GM21528 (cell line): ENCODE measurements around the gene NFASC.

Experiments used
- ATAC-seq: cut with Tn5 transposase; IDR thresholded peaks from one replicate; pipeline ENCODE4 v1.9.1; 2021; ENCODE audit warnings: mild to moderate bottlenecking, moderate library complexity; ENCODE audit not compliant: unreplicated experiment, low FRiP score

NFASC gene

GRCh38 chr1:204858363-204858821, 12.3 kb upstream of the NFASC start:
- ATAC-seq: no peak

DNA sequence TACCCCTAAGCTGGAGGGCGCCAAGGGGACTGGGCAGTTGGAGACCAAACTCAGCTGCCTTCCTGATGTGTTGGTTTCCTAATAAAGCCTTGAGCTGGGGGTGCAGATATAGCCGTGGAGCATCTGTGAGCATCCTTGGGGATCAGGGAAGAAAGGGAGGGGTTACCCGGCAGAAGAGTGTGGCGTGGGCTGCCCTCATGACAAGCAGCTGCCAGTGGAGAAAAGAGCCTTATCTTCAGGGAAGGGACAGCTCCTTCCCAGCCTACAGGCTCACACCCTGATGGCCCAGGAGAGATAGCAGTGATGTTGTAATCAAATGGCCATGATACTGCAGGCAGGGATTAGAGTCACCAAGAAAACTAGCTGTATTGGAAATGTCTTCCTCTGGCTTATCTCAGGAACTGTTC, 10.8 kb upstream of the NFASC start:
- no peak for ATAC-seq

- ATAC-seq: no peak
Measured at GRCh38 chr1:204863024-204863423, 7.6 kb upstream of the NFASC start.

- ATAC-seq: no peak
Measured at GRCh38 chr1:204863730-204864129, 6.9 kb upstream of the NFASC start.

DNA sequence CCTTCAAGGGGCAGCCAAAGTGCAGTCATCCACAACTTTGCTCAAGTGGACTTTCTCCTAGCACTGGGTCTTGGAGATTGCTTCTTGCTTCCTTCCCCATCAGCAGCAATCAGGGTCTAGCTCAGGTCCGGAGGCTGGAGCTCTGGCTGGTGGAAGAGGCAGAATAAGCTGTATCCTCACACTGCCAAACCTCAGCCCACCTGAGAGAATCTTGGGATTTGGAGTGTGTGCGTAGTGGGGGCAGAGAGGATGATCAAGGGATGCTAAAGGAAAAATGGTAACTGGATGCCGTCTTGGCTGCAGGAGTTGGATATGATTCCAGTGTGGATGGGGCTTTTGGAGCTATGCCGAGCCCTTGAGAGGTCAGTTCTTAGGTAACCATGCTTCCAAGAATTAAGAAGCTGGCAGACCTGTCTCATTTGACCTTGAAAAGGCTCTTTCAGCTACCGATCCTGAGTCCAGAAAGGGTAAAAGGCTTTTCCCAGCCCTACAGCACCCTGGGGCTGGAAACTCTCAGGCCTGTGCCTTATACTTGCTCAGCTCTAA, 4.5 kb upstream of the NFASC start:
- no peak for ATAC-seq

- no peak for ATAC-seq
Measured at GRCh38 chr1:204867203-204867602, 3.5 kb upstream of the NFASC start.

DNA sequence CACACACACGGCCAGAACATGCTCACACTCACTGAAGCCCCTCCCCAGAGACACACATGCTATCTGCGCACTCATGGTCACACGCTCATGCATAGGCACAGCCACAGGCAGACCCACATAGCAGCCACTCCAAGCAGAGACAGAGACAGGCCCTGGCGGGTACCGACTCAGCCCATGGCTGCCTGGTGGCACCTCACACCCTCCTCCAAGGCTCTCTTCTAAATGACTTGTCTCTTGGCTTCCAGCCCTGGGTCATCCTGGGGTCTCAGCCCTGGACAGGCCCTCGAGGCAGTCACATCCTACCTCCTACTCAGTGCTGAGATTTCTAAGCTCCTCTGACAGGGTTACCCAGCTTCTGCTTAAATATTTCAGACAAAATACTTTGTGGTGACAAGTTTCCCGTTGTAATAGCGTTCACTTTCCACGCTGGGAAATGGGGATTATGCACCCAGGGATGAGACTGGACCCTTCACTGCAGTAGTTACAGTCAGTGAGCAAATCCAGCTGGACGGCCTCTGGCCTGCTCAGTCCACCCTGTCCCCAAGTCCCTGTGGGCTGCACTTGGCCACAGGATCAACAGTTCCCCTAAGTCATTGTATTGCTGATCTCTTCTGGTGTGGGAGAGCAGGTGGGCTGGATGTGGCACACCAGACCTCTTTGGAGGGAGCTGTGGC, 2.9 kb upstream of the NFASC start:
- no peak for ATAC-seq

DNA sequence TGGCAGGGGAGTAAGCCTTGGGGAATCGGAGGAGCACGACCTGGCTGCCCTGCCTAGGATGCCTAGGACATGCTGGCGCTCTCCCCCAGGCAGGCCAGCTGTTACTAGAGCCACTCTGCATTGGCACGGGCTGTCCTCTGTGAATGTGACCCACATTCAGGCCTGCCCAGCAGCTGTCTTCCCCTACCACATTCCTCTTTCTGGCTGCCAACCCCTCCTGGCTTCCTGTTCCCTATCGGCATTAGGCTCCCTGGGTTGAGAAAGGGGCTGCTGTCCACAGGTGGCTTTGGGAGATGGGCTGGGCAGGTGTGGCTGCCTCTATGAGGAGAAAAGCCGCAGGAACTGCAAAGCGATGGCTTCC, 2.3 kb upstream of the NFASC start:
- no peak for ATAC-seq

GRCh38 chr1:204869097-204869496, 1.6 kb upstream of the NFASC start:
- ATAC-seq: no peak

GRCh38 chr1:204871405-204872037, 859 bp downstream of the NFASC start:
- ATAC-seq: no peak

DNA sequence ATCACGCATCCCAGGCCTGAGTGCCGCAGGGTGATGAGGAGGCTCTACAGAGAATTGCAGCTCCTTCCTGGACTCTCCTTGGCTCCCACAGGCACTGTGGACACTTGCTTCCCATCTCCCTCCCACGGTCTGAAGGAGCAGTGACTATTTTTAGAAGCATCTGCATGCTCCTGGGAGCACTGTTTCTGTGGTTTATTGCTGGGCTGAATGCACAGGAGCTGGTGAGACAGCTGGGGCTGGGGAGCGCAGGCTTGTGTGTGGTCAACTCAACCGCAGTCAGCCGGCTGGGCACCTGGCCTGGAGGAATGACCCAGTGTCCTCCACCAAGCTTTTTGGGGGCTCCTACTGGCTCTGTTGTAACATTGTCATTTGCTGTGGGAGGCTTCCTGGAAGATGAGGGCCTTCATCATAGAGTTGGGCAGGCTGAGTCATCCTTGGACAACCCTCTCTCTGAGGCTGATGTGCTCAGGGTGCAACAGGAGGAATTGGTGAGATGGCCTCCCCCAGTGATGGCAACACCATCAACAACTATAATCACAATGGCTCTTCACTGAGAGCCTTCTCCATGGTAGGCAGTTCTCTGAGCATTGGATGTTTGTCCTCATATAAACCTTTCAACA, 1.7 kb downstream of the NFASC start:
- ATAC-seq: no peak

GRCh38 chr1:204873176-204873575, 2.5 kb downstream of the NFASC start:
- no peak for ATAC-seq

DNA sequence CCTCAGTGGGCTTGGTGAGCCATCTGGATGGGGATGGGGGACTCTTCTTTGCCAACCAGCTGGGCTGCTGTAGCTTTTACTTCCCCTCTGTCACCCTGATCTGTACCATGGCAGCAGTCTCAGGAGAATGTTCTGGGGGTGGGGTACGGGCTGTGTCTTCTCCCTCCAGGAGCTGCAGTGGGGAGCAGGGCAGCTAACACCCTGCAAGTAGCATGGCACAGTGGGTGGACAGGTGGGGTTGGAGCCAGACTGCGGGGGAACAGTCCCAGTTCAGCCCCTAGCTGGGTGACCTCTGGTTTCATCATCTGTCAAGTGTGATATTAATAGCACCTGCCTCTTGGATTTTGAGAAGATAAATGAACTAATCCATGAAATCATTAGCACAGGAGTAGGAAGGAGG, 3.1 kb downstream of the NFASC start:
- no peak for ATAC-seq

DNA sequence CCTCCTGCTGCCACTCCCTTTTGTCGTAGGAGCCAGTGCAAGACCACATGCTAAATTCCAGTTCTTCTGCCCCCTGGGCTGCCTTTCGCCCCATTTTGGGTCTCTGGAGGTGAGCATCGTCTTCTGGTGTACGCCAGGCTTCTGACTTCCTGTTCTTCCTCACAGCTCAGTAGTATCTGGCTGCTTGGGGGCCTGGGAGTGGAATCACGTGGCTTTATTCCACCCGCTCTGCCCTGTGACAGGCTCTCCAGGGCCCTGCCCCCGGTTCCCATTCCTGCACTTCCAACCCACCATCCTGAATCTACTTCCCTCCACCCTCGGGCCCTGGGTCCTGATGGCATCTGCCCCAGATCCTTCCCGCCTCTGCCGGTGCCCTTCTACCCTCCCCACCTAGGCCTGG, 3.6 kb downstream of the NFASC start:
- no peak for ATAC-seq

DNA sequence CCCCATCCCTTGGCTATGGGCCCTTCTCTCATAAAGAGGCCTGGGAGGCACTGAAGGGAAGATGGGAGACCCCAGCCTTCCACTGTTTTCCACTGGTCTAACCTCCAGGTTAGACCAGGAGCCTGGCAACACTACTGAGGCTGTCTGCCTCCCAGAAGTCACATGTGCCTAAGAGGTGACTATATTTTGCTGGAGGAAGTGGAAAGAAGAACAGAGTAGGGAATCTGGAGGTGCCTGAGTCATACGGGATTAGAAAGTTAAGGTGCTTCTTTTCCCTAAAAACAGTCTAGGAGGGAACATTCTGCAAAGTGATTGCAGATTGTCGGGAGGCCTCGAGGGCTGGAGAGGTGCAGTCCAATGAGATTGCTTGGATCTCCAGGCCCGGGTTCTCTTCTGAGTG, 4.6 kb downstream of the NFASC start:
- ATAC-seq: no peak

DNA sequence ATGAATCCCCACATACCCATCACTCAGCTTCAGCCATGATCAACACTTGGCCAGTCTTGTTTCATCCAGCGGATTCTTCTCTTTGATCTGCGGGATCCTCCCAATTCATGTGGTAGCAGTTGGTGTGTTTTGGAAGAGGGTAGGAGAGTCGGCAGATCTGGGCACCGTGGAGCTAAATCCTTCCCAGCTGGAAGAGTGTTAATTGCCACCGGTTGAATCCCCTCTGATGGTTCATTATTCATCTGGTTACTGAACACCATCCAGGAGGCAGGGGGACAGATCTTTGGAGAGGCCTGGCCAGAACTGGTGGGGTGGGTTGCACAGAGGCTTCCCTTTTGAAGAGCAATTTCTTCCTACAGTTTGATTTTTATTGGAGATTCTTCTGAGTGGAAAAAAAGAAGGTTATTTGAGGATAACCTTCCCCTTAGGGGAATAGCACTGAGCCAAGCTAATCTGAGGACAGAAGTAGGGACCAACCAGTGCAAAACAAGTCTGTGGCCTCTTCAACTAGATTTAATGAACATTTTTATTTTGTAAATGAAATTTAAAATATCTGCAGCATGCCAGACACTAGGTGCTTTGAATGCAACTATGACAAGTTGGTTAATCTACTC, 8.1 kb downstream of the NFASC start:
- no peak for ATAC-seq

- ATAC-seq: no peak
Measured at GRCh38 chr1:204879351-204879750, 8.7 kb downstream of the NFASC start.

DNA sequence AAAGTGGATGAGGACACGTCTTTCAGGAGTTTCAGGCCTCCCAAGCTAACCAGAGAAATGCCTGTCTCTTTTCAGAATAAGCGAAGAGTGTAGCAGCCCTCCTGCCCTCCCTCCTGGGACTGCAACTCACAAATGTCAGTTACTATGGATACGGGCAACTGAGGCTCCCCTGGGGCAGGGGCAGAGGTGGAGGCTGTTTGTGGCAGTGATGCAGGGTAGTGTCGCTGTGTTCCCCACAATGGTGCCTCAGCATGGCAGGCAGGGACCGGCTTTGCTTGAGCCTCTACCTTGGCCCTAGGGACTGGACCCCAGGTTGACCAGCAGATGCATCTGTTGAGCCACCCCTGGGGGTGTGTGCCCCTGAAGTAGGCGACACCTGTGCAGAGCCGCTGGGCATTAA, 10.2 kb downstream of the NFASC start:
- ATAC-seq: no peak

- no peak for ATAC-seq
Measured at GRCh38 chr1:204882479-204882878, 11.8 kb downstream of the NFASC start.

GRCh38 chr1:204883405-204883804, 12.7 kb downstream of the NFASC start:
- no peak for ATAC-seq

DNA sequence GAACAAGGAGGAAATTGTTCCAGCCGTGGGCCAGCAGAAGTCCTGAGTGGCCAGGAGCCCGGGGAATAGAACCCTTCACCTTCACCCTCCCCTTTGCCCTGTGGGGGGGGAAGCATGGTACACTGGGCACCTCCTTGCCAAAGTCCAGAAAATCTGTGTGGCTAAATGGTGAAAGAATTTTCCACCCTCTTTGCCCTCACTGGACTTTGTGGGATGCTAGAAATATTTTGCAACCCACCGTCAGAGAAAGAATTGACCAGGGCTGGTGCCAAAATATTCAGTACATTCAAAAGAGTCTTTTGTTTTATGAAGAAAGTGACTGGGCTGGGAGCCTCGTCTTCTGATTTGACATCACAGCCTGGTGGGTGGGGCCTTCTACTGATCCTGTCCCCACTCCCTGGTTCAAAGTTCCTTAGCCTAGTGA, 14.6 kb downstream of the NFASC start:
- no peak for ATAC-seq
